ENCODE measurements around the gene SP9. TPM values are rescaled to one million over a fixed set of nuclear protein-coding genes. Genes with fewer than 3 reads are reported as not detected.
A peak's percentile ranks its signal among the peaks of the same experiment; 100 is the strongest.

The SP9 gene
- polyA plus RNA-seq, 1 donor, result not detected

DNA sequence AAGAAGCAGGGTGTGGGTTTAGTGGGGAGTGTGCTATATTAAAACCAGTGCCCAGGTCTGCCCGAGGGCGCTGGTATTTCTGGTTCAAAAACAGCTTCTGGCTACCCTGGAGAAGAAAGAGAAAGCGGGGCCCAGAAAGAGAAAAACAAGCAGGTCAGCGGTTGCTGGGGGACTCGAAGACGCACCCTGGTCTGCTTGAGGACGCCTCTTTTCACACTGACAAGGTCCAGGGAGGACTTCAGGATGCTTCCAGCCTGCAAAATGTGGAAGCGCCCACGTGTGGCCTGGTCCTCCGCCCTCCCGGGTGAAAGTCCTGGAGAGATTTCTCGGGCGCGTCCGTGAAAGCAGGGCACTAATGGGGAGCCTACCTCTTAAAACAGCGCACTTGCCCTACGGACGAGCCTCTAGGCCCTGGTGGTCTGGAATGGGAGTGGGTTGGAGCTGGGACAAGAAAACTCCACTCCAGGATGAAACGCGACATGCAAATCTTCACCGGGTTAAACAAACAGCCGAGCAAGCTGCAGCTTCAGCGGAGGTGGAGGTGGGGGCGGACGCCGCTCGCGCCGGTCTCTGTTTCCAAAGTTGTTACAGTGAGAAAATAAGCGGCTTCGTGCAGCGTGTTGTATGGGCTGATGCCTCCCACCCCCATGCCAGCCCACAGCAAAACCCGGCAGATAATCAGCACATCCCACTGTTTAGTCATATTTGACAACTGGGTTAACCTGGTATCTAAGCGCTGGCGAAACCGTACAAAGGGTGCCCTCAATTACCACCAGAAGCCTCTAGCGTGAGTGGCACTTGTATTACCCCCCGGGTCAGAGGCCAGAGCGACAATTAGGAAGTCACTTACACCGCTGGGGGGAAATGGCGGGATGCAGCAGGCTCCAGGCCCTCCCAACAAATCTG, 1.1 kb upstream of the SP9 start:
- no CpG with 5 or more reads among the region's 41 CpGs for WGBS (ENCODE audit: insufficient coverage, low lambda C conversion rate)
- peaks cover 24% of the 10 kb centered on the region for H3K9me3 ChIP-seq (ENCODE audit: control insufficient read depth, low read depth, low read length)
- H3K27me3 ChIP-seq (ENCODE audit: control insufficient read depth, insufficient read depth, low read length), result peaks cover 98% of the 10 kb centered on the region
- no peak overlapping the region for H3K27ac ChIP-seq (ENCODE audit: low read length)
- peak in 1 of 2 donors; percentile 41 for DNase-seq
- H3K4me1 ChIP-seq (ENCODE audit: control insufficient read depth, insufficient read depth, low read length), result peaks cover 20% of the 10 kb centered on the region
- no peak overlapping the region for H3K4me3 ChIP-seq (ENCODE audit: low read length)
- no peaks in the 10 kb centered on the region for H3K36me3 ChIP-seq (ENCODE audit: control insufficient read depth, insufficient read depth, low read length)

- Histone ChIP-seq H3K4me3 (ENCODE audit: low read length) (no peak overlapping the region), H3K27ac (ENCODE audit: low read length) (no peak overlapping the region), H3K9me3 (ENCODE audit: control insufficient read depth, low read depth, low read length) (peaks cover 23% of the 10 kb centered on the region), H3K4me1 (ENCODE audit: control insufficient read depth, insufficient read depth, low read length) (peaks cover 16% of the 10 kb centered on the region), H3K36me3 (ENCODE audit: control insufficient read depth, insufficient read depth, low read length) (no peaks in the 10 kb centered on the region), H3K27me3 (ENCODE audit: control insufficient read depth, insufficient read depth, low read length) (peaks cover 98% of the 10 kb centered on the region)
- 0% methylated on average over 1 of the region's 11 CpGs for WGBS (ENCODE audit: insufficient coverage, low lambda C conversion rate)
- DNase-seq, result no peak
Observed at GRCh38 chr2:174334278-174334715, 457 bp upstream of the SP9 start.

- peaks cover 16% of the 10 kb centered on the region for H3K4me1 ChIP-seq (ENCODE audit: control insufficient read depth, insufficient read depth, low read length)
- 4% methylated on average over 7 of the region's 47 CpGs for WGBS (ENCODE audit: insufficient coverage, low lambda C conversion rate)
- H3K9me3 ChIP-seq (ENCODE audit: control insufficient read depth, low read depth, low read length), result peaks cover 27% of the 10 kb centered on the region
- H3K27me3 ChIP-seq (ENCODE audit: control insufficient read depth, insufficient read depth, low read length), result peaks cover 98% of the 10 kb centered on the region
- no peak overlapping the region for H3K4me3 ChIP-seq (ENCODE audit: low read length)
- peak in 1 of 2 donors; percentile 25 for DNase-seq
- H3K36me3 ChIP-seq (ENCODE audit: control insufficient read depth, insufficient read depth, low read length), result no peaks in the 10 kb centered on the region
- no peak overlapping the region for H3K27ac ChIP-seq (ENCODE audit: low read length)
Observed at GRCh38 chr2:174335254-174335987, 667 bp downstream of the SP9 start.

- H3K9me3 ChIP-seq (ENCODE audit: control insufficient read depth, low read depth, low read length), result peaks cover 33% of the 10 kb centered on the region
- peak in 1 of 2 donors; percentile 48 for DNase-seq
- WGBS (ENCODE audit: insufficient coverage, low lambda C conversion rate), result no CpG with 5 or more reads among the region's 54 CpGs
- H3K4me3 ChIP-seq (ENCODE audit: low read length), result no peak overlapping the region
- peaks cover 98% of the 10 kb centered on the region for H3K27me3 ChIP-seq (ENCODE audit: control insufficient read depth, insufficient read depth, low read length)
- H3K4me1 ChIP-seq (ENCODE audit: control insufficient read depth, insufficient read depth, low read length), result peaks cover 16% of the 10 kb centered on the region
- no peak overlapping the region for H3K27ac ChIP-seq (ENCODE audit: low read length)
- no peaks in the 10 kb centered on the region for H3K36me3 ChIP-seq (ENCODE audit: control insufficient read depth, insufficient read depth, low read length)
Observed at GRCh38 chr2:174335988-174336500, 1.3 kb downstream of the SP9 start.

- WGBS (ENCODE audit: insufficient coverage, low lambda C conversion rate), result 2% methylated on average over 10 of the region's 102 CpGs
- Histone ChIP-seq H3K27ac (ENCODE audit: low read length) (no peak overlapping the region), H3K27me3 (ENCODE audit: control insufficient read depth, insufficient read depth, low read length) (peaks cover 98% of the 10 kb centered on the region)
Observed at GRCh38 chr2:174336501-174337336, 2.0 kb downstream of the SP9 start.

DNA sequence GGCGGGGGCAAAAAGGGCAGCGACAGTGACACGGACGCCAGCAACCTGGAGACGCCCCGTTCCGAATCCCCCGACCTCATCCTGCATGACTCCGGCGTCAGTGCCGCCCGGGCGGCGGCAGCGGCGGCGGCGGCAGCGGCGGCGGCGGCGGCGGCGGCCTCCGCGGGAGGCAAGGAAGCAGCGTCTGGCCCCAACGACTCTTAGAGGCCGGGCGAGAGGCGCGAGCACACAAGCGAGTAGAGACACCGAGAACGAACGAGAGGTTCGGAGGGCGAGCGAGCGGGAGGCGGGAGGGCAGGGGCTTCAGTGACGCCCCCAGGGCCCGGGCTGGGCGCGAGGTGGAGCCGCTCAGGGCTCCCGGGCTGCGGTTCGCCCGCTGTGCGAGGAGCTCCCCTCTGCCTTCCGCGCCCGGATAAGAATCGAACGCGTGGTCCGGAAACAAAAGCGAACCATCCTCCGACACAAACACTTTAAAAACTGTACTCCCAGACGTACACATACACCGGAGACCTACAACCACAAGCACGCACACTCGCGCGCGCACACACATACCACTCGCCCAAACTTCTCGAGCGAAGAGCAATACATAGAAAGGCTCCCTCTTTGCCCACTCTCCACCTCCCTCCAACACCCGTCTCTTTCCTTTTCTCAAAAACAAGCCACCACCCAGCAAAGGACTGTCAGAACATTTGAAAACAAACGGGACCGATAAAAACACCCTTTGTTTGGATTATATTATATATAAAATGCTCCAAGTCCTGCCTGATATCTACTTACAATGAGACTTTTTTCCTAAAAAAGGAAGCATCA, 2.8 kb downstream of the SP9 start:
- DNase-seq, result peak in 1 of 2 donors; percentile 74
- no peak overlapping the region for H3K27ac ChIP-seq (ENCODE audit: low read length)
- 0% methylated on average over 1 of the region's 74 CpGs for WGBS (ENCODE audit: insufficient coverage, low lambda C conversion rate)
- peaks cover 25% of the 10 kb centered on the region for H3K4me1 ChIP-seq (ENCODE audit: control insufficient read depth, insufficient read depth, low read length)
- H3K9me3 ChIP-seq (ENCODE audit: control insufficient read depth, low read depth, low read length), result peaks cover 38% of the 10 kb centered on the region
- peaks cover 98% of the 10 kb centered on the region for H3K27me3 ChIP-seq (ENCODE audit: control insufficient read depth, insufficient read depth, low read length)
- no peak overlapping the region for H3K4me3 ChIP-seq (ENCODE audit: low read length)
- no peaks in the 10 kb centered on the region for H3K36me3 ChIP-seq (ENCODE audit: control insufficient read depth, insufficient read depth, low read length)

More at GRCh38 chr2:174336501-174337336, 2.0 kb downstream of the SP9 start:
- Histone ChIP-seq H3K36me3 (ENCODE audit: control insufficient read depth, insufficient read depth, low read length) (no peaks in the 10 kb centered on the region), H3K4me3 (ENCODE audit: low read length) (no peak overlapping the region), H3K4me1 (ENCODE audit: control insufficient read depth, insufficient read depth, low read length) (peaks cover 18% of the 10 kb centered on the region), H3K9me3 (ENCODE audit: control insufficient read depth, low read depth, low read length) (peaks cover 35% of the 10 kb centered on the region)
- DNase-seq, result peak in 1 of 2 donors; percentile 68

DNA sequence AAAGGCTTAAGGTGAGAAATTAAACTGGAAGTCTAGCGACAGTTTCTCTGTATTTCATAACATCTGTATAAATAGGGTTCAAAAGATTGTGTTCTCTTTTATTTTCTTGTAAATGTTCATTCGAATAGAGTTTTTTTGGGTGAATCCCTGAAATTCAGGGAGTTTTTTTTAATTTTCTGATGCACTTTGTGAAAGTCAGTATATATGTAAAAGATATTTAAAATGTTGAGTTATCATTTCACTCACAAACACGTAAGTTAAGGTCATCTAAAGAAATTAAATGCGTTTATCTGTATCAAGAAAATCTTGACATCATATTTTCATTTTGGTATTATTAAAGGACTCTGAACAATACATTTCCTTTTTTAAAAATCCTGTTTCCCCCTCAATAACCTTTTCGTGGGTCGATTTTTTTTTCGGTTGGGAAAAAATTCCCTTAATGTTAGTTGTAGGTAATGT, 3.4 kb downstream of the SP9 start:
- Histone ChIP-seq H3K9me3 (ENCODE audit: control insufficient read depth, low read depth, low read length) (peaks cover 38% of the 10 kb centered on the region), H3K27me3 (ENCODE audit: control insufficient read depth, insufficient read depth, low read length) (peaks cover 98% of the 10 kb centered on the region), H3K27ac (ENCODE audit: low read length) (no peak overlapping the region), H3K4me1 (ENCODE audit: control insufficient read depth, insufficient read depth, low read length) (peaks cover 25% of the 10 kb centered on the region), H3K4me3 (ENCODE audit: low read length) (no peak overlapping the region), H3K36me3 (ENCODE audit: control insufficient read depth, insufficient read depth, low read length) (no peaks in the 10 kb centered on the region)
- WGBS (ENCODE audit: insufficient coverage, low lambda C conversion rate), result 5% methylated on average over 7 of the region's 7 CpGs
- DNase-seq, result no peak

- Histone ChIP-seq H3K4me1 (ENCODE audit: control insufficient read depth, insufficient read depth, low read length) (peaks cover 20% of the 10 kb centered on the region), H3K27ac (ENCODE audit: low read length) (no peak overlapping the region), H3K27me3 (ENCODE audit: control insufficient read depth, insufficient read depth, low read length) (peaks cover 98% of the 10 kb centered on the region), H3K9me3 (ENCODE audit: control insufficient read depth, low read depth, low read length) (peaks cover 42% of the 10 kb centered on the region), H3K4me3 (ENCODE audit: low read length) (no peak overlapping the region), H3K36me3 (ENCODE audit: control insufficient read depth, insufficient read depth, low read length) (no peaks in the 10 kb centered on the region)
- DNase-seq, result peak in 1 of 2 donors; percentile 13
- 0% methylated on average over 2 of the region's 17 CpGs for WGBS (ENCODE audit: insufficient coverage, low lambda C conversion rate)
Observed at GRCh38 chr2:174338671-174339560, 4.2 kb downstream of the SP9 start.
